ENCODE results near the gene FOXB1.
A peak's percentile ranks its signal among the peaks of the same experiment; 100 is the strongest.

The FOXB1 gene

GRCh38 chr15:59998305-59998949, 5.7 kb upstream of the FOXB1 start:
- Histone ChIP-seq H3K4me1 (ENCODE audit: control extremely low read depth in 1 of 4, control insufficient read depth in 4 of 4, insufficient read depth in 4 of 4, low read length in 3 of 4) (peaks cover 2 to 42% (median 27%) of the 10 kb centered on the region in 4 experiments), H3K27ac (ENCODE audit: insufficient read depth in 1 of 2, low read depth in 1 of 2, low read length in 2 of 2, poor library complexity in 1 of 2, severe bottlenecking in 2 of 2) (no peak overlapping the region), H3K9me3 (ENCODE audit: control extremely low read depth in 1 of 5, control insufficient read depth in 4 of 5, insufficient read depth in 2 of 5, low read depth in 1 of 5, low read length in 4 of 5) (peaks cover 0 to 3% (median 0%) of the 10 kb centered on the region in 5 experiments), H3K36me3 (ENCODE audit: control insufficient read depth in 4 of 4, insufficient read depth in 4 of 4, low read length in 3 of 4) (no peaks in the 10 kb centered on the region), H3K27me3 (replicated peaks in 2 of 5; ENCODE audit: control insufficient read depth in 4 of 5, insufficient read depth in 5 of 5, low read length in 4 of 5) (peaks cover 22 to 99% (median 82%) of the 10 kb centered on the region in 5 experiments), H3K4me3 (ENCODE audit: control insufficient read depth in 1 of 7, extremely low read depth in 1 of 7, insufficient read depth in 4 of 7, low read depth in 2 of 7, low read length in 6 of 7) (no peak overlapping the region)
- CTCF ChIA-PET: interaction anchor here (1.1 to 2.7 kb wide), 3 partner anchors 10 to 82 kb away, joined by 3 to 8 read pairs (median 4); no protein-coding TSS in a partner anchor
- WGBS (ENCODE audit: insufficient coverage): 23% methylated on average over 7 of the region's 8 CpGs
- no peak for DNase-seq
- POLR2A ChIA-PET: interaction anchor here (0.6 to 1.1 kb wide), 3 partner anchors 8 to 65 kb away, joined by 3 to 5 read pairs (median 4); no protein-coding TSS in a partner anchor

GRCh38 chr15:59998950-59999611, 5.0 kb upstream of the FOXB1 start:
- DNase-seq: peak in 1 of 3 donors; percentile 29
- Histone ChIP-seq H3K9me3 (ENCODE audit: control extremely low read depth in 1 of 5, control insufficient read depth in 4 of 5, insufficient read depth in 2 of 5, low read depth in 1 of 5, low read length in 4 of 5) (peaks cover 0 to 3% (median 0%) of the 10 kb centered on the region in 5 experiments), H3K27ac (ENCODE audit: insufficient read depth in 1 of 2, low read depth in 1 of 2, low read length in 2 of 2, poor library complexity in 1 of 2, severe bottlenecking in 2 of 2) (no peak overlapping the region), H3K27me3 (replicated peaks in 2 of 5; ENCODE audit: control insufficient read depth in 4 of 5, insufficient read depth in 5 of 5, low read length in 4 of 5) (peaks cover 22 to 99% (median 82%) of the 10 kb centered on the region in 5 experiments), H3K36me3 (ENCODE audit: control insufficient read depth in 4 of 4, insufficient read depth in 4 of 4, low read length in 3 of 4) (no peaks in the 10 kb centered on the region), H3K4me1 (ENCODE audit: control extremely low read depth in 1 of 4, control insufficient read depth in 4 of 4, insufficient read depth in 4 of 4, low read length in 3 of 4) (peaks cover 2 to 44% (median 30%) of the 10 kb centered on the region in 4 experiments), H3K4me3 (ENCODE audit: control insufficient read depth in 1 of 7, extremely low read depth in 1 of 7, insufficient read depth in 4 of 7, low read depth in 2 of 7, low read length in 6 of 7) (no peak overlapping the region)
- 0% methylated on average over 1 of the region's 6 CpGs for WGBS (ENCODE audit: insufficient coverage)
- ChIA-PET POLR2A (no interaction called here), CTCF (interaction anchor here (1.7 to 2.7 kb wide), 2 partner anchors 9 to 83 kb away, joined by 4 to 8 read pairs; no protein-coding TSS in a partner anchor)

- WGBS (ENCODE audit: insufficient coverage): 4% methylated on average over 21 of the region's 28 CpGs
- Histone ChIP-seq H3K4me3 (ENCODE audit: control insufficient read depth in 1 of 7, extremely low read depth in 1 of 7, insufficient read depth in 4 of 7, low read depth in 2 of 7, low read length in 6 of 7) (no peak overlapping the region), H3K4me1 (ENCODE audit: control extremely low read depth in 1 of 4, control insufficient read depth in 4 of 4, insufficient read depth in 4 of 4, low read length in 3 of 4) (peaks cover 0 to 44% (median 31%) of the 10 kb centered on the region in 4 experiments), H3K27me3 (replicated peaks in 2 of 5; ENCODE audit: control insufficient read depth in 4 of 5, insufficient read depth in 5 of 5, low read length in 4 of 5) (peaks cover 18 to 99% (median 82%) of the 10 kb centered on the region in 5 experiments), H3K36me3 (ENCODE audit: control insufficient read depth in 4 of 4, insufficient read depth in 4 of 4, low read length in 3 of 4) (no peaks in the 10 kb centered on the region), H3K27ac (ENCODE audit: insufficient read depth in 1 of 2, low read depth in 1 of 2, low read length in 2 of 2, poor library complexity in 1 of 2, severe bottlenecking in 2 of 2) (no peak overlapping the region), H3K9me3 (ENCODE audit: control extremely low read depth in 1 of 5, control insufficient read depth in 4 of 5, insufficient read depth in 2 of 5, low read depth in 1 of 5, low read length in 4 of 5) (peaks cover 0 to 3% (median 0%) of the 10 kb centered on the region in 5 experiments)
- ChIA-PET POLR2A (no interaction called here), CTCF (interaction anchor here (1.7 to 2.7 kb wide), 2 partner anchors 9 to 83 kb away, joined by 4 to 8 read pairs; no protein-coding TSS in a partner anchor)
- DNase-seq: no peak
Observed at GRCh38 chr15:59999612-60000112, 4.4 kb upstream of the FOXB1 start.

GRCh38 chr15:60000113-60000823, 3.8 kb upstream of the FOXB1 start:
- Histone ChIP-seq H3K36me3 (ENCODE audit: control insufficient read depth in 4 of 4, insufficient read depth in 4 of 4, low read length in 3 of 4) (no peaks in the 10 kb centered on the region), H3K27me3 (replicated peaks in 2 of 5; ENCODE audit: control insufficient read depth in 4 of 5, insufficient read depth in 5 of 5, low read length in 4 of 5) (peaks cover 17 to 99% (median 82%) of the 10 kb centered on the region in 5 experiments), H3K4me1 (ENCODE audit: control extremely low read depth in 1 of 4, control insufficient read depth in 4 of 4, insufficient read depth in 4 of 4, low read length in 3 of 4) (peaks cover 0 to 44% (median 31%) of the 10 kb centered on the region in 4 experiments), H3K9me3 (ENCODE audit: control extremely low read depth in 1 of 5, control insufficient read depth in 4 of 5, insufficient read depth in 2 of 5, low read depth in 1 of 5, low read length in 4 of 5) (no peaks in the 10 kb centered on the region), H3K27ac (ENCODE audit: insufficient read depth in 1 of 2, low read depth in 1 of 2, low read length in 2 of 2, poor library complexity in 1 of 2, severe bottlenecking in 2 of 2) (no peak overlapping the region), H3K4me3 (ENCODE audit: control insufficient read depth in 1 of 7, extremely low read depth in 1 of 7, insufficient read depth in 4 of 7, low read depth in 2 of 7, low read length in 6 of 7) (no peak overlapping the region)
- 8% methylated on average over 23 of the region's 33 CpGs for WGBS (ENCODE audit: insufficient coverage)
- CTCF ChIA-PET: interaction anchor here (1.7 to 2.7 kb wide), 2 partner anchors 8 to 84 kb away, joined by 4 to 8 read pairs; no protein-coding TSS in a partner anchor
- POLR2A ChIA-PET: no interaction called here
- peak in 1 of 3 donors; percentile 31 for DNase-seq

GRCh38 chr15:60000824-60001609, 3.1 kb upstream of the FOXB1 start:
- ChIA-PET CTCF (no interaction called here), POLR2A (no interaction called here)
- peak in 1 of 3 donors; percentile 48 for DNase-seq
- no peak overlapping the region for H3K27ac ChIP-seq (ENCODE audit: insufficient read depth in 1 of 2, low read depth in 1 of 2, low read length in 2 of 2, poor library complexity in 1 of 2, severe bottlenecking in 2 of 2)
- no peaks in the 10 kb centered on the region for H3K9me3 ChIP-seq (ENCODE audit: control extremely low read depth in 1 of 5, control insufficient read depth in 4 of 5, insufficient read depth in 2 of 5, low read depth in 1 of 5, low read length in 4 of 5)
- no peak overlapping the region for H3K4me3 ChIP-seq (ENCODE audit: control insufficient read depth in 1 of 7, extremely low read depth in 1 of 7, insufficient read depth in 4 of 7, low read depth in 2 of 7, low read length in 6 of 7)
- H3K36me3 ChIP-seq (ENCODE audit: control insufficient read depth in 4 of 4, insufficient read depth in 4 of 4, low read length in 3 of 4): no peaks in the 10 kb centered on the region
- H3K27me3 ChIP-seq (replicated peaks in 2 of 5; ENCODE audit: control insufficient read depth in 4 of 5, insufficient read depth in 5 of 5, low read length in 4 of 5): peaks cover 15 to 99% (median 75%) of the 10 kb centered on the region in 5 experiments
- peaks cover 0 to 47% (median 36%) of the 10 kb centered on the region in 4 experiments for H3K4me1 ChIP-seq (ENCODE audit: control extremely low read depth in 1 of 4, control insufficient read depth in 4 of 4, insufficient read depth in 4 of 4, low read length in 3 of 4)
- WGBS (ENCODE audit: insufficient coverage): 9% methylated on average over 13 of the region's 19 CpGs

Measured in common myeloid progenitor, CD34-positive (primary cell).